ENCODE data around the gene AKAP4.

DNA sequence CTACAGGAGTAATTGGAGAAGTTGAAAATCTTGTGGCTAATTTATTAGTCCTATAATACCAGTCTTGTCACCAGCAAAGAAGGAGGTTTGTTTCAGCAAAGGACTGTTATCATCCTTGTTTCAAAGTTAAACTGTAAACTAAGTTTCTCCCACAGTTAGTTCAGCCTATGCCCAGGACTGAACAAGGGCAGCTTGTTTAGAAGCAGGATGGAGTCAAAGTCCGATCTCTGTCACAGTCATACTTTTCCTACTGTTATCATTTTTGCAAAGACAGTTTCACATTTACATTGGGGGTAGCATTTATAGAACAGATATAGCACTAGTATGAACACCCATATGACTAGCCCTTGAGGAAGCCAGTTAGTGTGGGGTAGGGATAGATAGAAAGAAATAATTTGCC, 46.4 kb downstream of the AKAP4 start:
- TF ChIP-seq, protein P1, sequence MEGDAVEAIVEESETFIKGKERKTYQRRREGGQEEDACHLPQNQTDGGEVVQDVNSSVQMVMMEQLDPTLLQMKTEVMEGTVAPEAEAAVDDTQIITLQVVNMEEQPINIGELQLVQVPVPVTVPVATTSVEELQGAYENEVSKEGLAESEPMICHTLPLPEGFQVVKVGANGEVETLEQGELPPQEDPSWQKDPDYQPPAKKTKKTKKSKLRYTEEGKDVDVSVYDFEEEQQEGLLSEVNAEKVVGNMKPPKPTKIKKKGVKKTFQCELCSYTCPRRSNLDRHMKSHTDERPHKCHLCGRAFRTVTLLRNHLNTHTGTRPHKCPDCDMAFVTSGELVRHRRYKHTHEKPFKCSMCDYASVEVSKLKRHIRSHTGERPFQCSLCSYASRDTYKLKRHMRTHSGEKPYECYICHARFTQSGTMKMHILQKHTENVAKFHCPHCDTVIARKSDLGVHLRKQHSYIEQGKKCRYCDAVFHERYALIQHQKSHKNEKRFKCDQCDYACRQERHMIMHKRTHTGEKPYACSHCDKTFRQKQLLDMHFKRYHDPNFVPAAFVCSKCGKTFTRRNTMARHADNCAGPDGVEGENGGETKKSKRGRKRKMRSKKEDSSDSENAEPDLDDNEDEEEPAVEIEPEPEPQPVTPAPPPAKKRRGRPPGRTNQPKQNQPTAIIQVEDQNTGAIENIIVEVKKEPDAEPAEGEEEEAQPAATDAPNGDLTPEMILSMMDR (IDR thresholded peaks at IDR 0.05): no peak
- TF ChIP-seq POLR2A (IDR thresholded peaks at IDR 0.05) (no peak), POLR2AphosphoS5 (IDR thresholded peaks at IDR 0.05) (no peak)

Data from prostate gland (tissue), 2 donors.